K562 (cell line): ENCODE results near the gene MFNG. TPM values are rescaled to one million over a fixed set of nuclear protein-coding genes. Genes with fewer than 3 reads are reported as not detected.
"Not testable (repeated sequence)": the region's sequence is repeated elsewhere in the genome, so short reads cannot be mapped to it uniquely, and the experiment has no call there.

Source experiments
- ATAC-seq: fragments of 200-7000 bp; cut with Tn5 transposase; 3 replicates; pipeline ENCODE4 v1.9.1; 2020; ENCODE audit warnings: moderate library complexity
- BruUV-seq: library from RNA; stranded (reverse); fragments of 400-500 nt; replicated peaks from 2 replicates; lab custom pipeline; 2021; lab: Mats Ljungman, UMichigan
- CTCF ChIA-PET: fragments of 300-600 bp; formaldehyde crosslinking; extraction: SDS; loops from one replicate; lab custom pipeline; 2021; ENCODE audit warnings: low intra/inter-chr PET ratio; lab: Yijun Ruan, JAX
- POLR2A ChIA-PET: fragments of 300-600, 350-650 bp; sonication (Branson Sonifier 250); formaldehyde crosslinking; extraction: SDS; loops from one replicate; lab custom pipeline; 2021; ENCODE audit warnings: antibody characterized with exemption, inconsistent platforms; lab: Yijun Ruan, JAX
- DNase-seq, 4 experiments: peaks; one replicate each; pipeline versions ENCODE4 v3.0.0 to v3.0.0-alpha.2; 2011 to 2018; ENCODE audit warnings: low spot score in 3 of 4, mixed read lengths in 3 of 4; ENCODE audit errors: extremely low read depth in 1 of 4
- FAIRE-seq: peaks from 2 replicates; lab custom pipeline; 2011; peaks lifted over from hg19 to GRCh38; lab: Jason Lieb, UNC
- H2AFZ ChIP-seq: 2 replicates; pipeline ENCODE4 v1.6.0; 2011; ENCODE audit warnings: low read depth, low read length, control low read depth, inconsistent platforms
- H3K27ac ChIP-seq: fragments of 200-600 bp; 3 replicates; pipeline ENCODE4 v1.8.0; 2011; ENCODE audit warnings: low read depth, mild to moderate bottlenecking, control low read depth, inconsistent platforms, low read length, moderate library complexity, mixed read lengths; ENCODE audit errors: extremely low read depth
- H3K27me3 ChIP-seq, 2 experiments: fragments of 300-600 bp in 1 of 2; 2 replicates in 1 of 2; 3 replicates in 1 of 2; pipeline versions ENCODE4 v1.6.0 to v1.8.0; 2011; ENCODE audit warnings: inconsistent platforms in 2 of 2, low read length in 2 of 2, mild to moderate bottlenecking in 1 of 2, mixed read lengths in 1 of 2, moderate library complexity in 1 of 2; ENCODE audit not compliant: control insufficient read depth in 2 of 2, insufficient read depth in 2 of 2
- H3K36me3 ChIP-seq: fragments of 300-600 bp; 3 replicates; pipeline ENCODE4 v1.8.0; 2011; ENCODE audit warnings: mild to moderate bottlenecking, low read length, inconsistent platforms; ENCODE audit not compliant: control insufficient read depth, insufficient read depth
- H3K4me1 ChIP-seq, 2 experiments: fragments of 200-600 bp in 1 of 2; replicated peaks in 1 of 2; 2 replicates in 1 of 2; 3 replicates in 1 of 2; pipeline versions ENCODE4 v1.5.1 to v1.8.0; 2011; ENCODE audit warnings: inconsistent platforms in 2 of 2, low read length in 2 of 2, mild to moderate bottlenecking in 1 of 2, mixed read lengths in 1 of 2, moderate library complexity in 1 of 2; ENCODE audit not compliant: control insufficient read depth in 2 of 2, insufficient read depth in 2 of 2
- H3K4me2 ChIP-seq: 2 replicates; pipeline ENCODE4 v1.6.1; 2011; ENCODE audit warnings: low read length, control low read depth, inconsistent platforms, mixed read lengths; ENCODE audit not compliant: insufficient read depth
- H3K4me3 ChIP-seq: fragments of 200-600 bp; sonication (generic), shearing (Covaris generic); 2 replicates; pipeline ENCODE4 v1.5.1; 2016; ENCODE audit warnings: control low read depth, inconsistent platforms
- H3K79me2 ChIP-seq: fragments of 200-600 bp; 3 replicates; pipeline ENCODE4 v1.8.0; 2011; ENCODE audit warnings: low read length, inconsistent platforms; ENCODE audit not compliant: control insufficient read depth, insufficient read depth
- H3K9ac ChIP-seq, 2 experiments: 2 replicates each; pipeline versions ENCODE4 v1.6.0 to v1.6.1; 2011; ENCODE audit warnings: low read depth in 2 of 2, low read length in 2 of 2, control low read depth in 1 of 2, inconsistent platforms in 1 of 2, mild to moderate bottlenecking in 1 of 2, mixed read lengths in 1 of 2; ENCODE audit not compliant: insufficient read depth in 1 of 2
- H3K9me1 ChIP-seq: one replicate; pipeline ENCODE4 v1.6.0; 2011; ENCODE audit warnings: inconsistent platforms, mild to moderate bottlenecking, low read length, moderate library complexity; ENCODE audit not compliant: control insufficient read depth, insufficient read depth
- H3K9me3 ChIP-seq: replicated peaks from 2 replicates; pipeline ENCODE4 v1.5.1; 2011; ENCODE audit warnings: low read depth, low read length, inconsistent platforms; ENCODE audit not compliant: control insufficient read depth, insufficient read depth
- H4K20me1 ChIP-seq: replicated peaks from 2 replicates; pipeline ENCODE4 v1.6.1; 2011; ENCODE audit warnings: low read length, inconsistent platforms, mixed read lengths; ENCODE audit not compliant: control insufficient read depth, insufficient read depth
- MAZ ChIP-seq, 2 experiments: fragments of 450-650 bp in 1 of 2; sonication (generic) in 1 of 2; formaldehyde crosslinking; IDR thresholded peaks in 1 of 2; conservative IDR thresholded peaks in 1 of 2; 2 replicates each; pipeline versions ENCODE4 v1.4.0 to v1.5.0; 2020; ENCODE audit warnings: mild to moderate bottlenecking in 1 of 2, missing genetic modification reagents in 1 of 2
- PHB2 ChIP-seq: fragments of 450-650 bp; IDR thresholded peaks from 2 replicates; pipeline ENCODE4 v1.6.1; 2017; ENCODE audit warnings: low read depth
- POLR2B ChIP-seq: fragments of 450-650 bp; IDR thresholded peaks from 2 replicates; pipeline ENCODE4 v1.6.1; 2018; ENCODE audit warnings: low read depth; ENCODE audit not compliant: partially characterized antibody
- ZNF121 ChIP-seq: sonication (generic); formaldehyde crosslinking; conservative IDR thresholded peaks from 2 replicates; pipeline ENCODE4 v1.8.0; 2022; ENCODE audit warnings: missing genetic modification reagents
- ZNF280A ChIP-seq: fragments of 450-650 bp; IDR thresholded peaks from 2 replicates; pipeline ENCODE4 v1.6.1; 2018; ENCODE audit warnings: mild to moderate bottlenecking, low read depth; ENCODE audit not compliant: partially characterized antibody
- WGBS: fragments of 100-300 bp; shearing (Covaris generic); methylation state at CpG from one replicate; pipeline ENCODE4 v1.1.6; 2016; ENCODE audit warnings: low coverage, mixed read lengths; ENCODE audit not compliant: insufficient coverage; ENCODE audit errors: missing lambda C conversion rate; 5-methylcytosine and 5-hydroxymethylcytosine counted together
- in situ Hi-C: fragments of 300-500 bp; cut with MboI; formaldehyde crosslinking; loops from 4 replicates; pipeline ENCODE4 v1.15.0; 2018; ENCODE audit warnings: inconsistent platforms, mixed read lengths
- intact Hi-C: fragments of 100-400 bp; cut with micrococcal nuclease; formaldehyde crosslinking; loops from 2 replicates; pipeline ENCODE4 v1.14.2; 2022
- polyA plus RNA-seq, 8 experiments: library from polyadenylated mRNA; depleted of rRNA in 4 of 8; stranded (reverse) in 5 of 8; unstranded in 3 of 8; fragments of >200 nt; fragmentation: Nextera tagmentation in 2 of 8; fragmentation: Illumina TruSeq in 1 of 8; extraction: Ambion mirVana in 2 of 8; extraction: Trizol in 1 of 8; gene quantifications; 2 replicates each; pipeline versions ENCODE4 v1.2.1 to v1.2.3, GENCODE V29; 2011 to 2014; ENCODE audit warnings: inconsistent platforms in 1 of 8, missing spikeins in 1 of 8
- total RNA-seq, 7 experiments: library from RNA; depleted of rRNA in 6 of 7; stranded (reverse); fragments of >200 nt in 6 of 7; fragmentation: Illumina TruSeq in 2 of 7; extraction: Trizol in 2 of 7; gene quantifications; 2 replicates each; pipeline versions ENCODE4 v1.2.1 to v1.2.3, GENCODE V29; 2011 to 2021; ENCODE audit warnings: low replicate concordance in 1 of 7

MFNG gene
- total and polyA plus RNA-seq, 9 of the 15 experiments (the other 6 are each of a cell fraction or from before 2014, with no cell fraction given), result 0.13 to 0.73 (median 0.38) TPM; not detected in 4

GRCh38 chr22:37527081-37527752, 41.0 kb upstream of the MFNG start:
- FAIRE-seq, H3K27me3 ChIP-seq, H3K4me1 ChIP-seq, H3K79me2 ChIP-seq, H3K9me1 ChIP-seq, H3K9ac ChIP-seq, BruUV-seq, H3K36me3 ChIP-seq, H3K27ac ChIP-seq, DNase-seq, H3K9me3 ChIP-seq, in situ Hi-C loops, CTCF ChIA-PET, H4K20me1 ChIP-seq, ATAC-seq, H3K4me3 ChIP-seq, H2AFZ ChIP-seq, H3K4me2 ChIP-seq, intact Hi-C loops: not testable (repeated sequence)
- 43% methylated on average over 8 of the region's 9 CpGs for WGBS
- POLR2A ChIA-PET, result interaction anchor here (0.6 to 0.8 kb wide), 3 partner anchors 43 to 513 kb away, joined by 3 to 5 read pairs (median 4); no protein-coding TSS in a partner anchor
- peak; percentile 36 for TF ChIP-seq ZNF121 (CRISPR knock-in tag)

- H3K9me3 ChIP-seq, result no peaks in the 10 kb centered on the region
- ChIA-PET CTCF (no interaction called here), POLR2A (no interaction called here)
- in situ Hi-C loops (no loop called here), intact Hi-C loops (no loop called here)
- FAIRE-seq (no peak), DNase-seq (no peak), ATAC-seq (no peak)
- H3K27ac ChIP-seq, result no peak overlapping the region
- WGBS, result 12% methylated on average over 12 of the region's 12 CpGs
- H3K9ac ChIP-seq, result no peak overlapping the region
- no peak overlapping the region for H2AFZ ChIP-seq
- no peaks in the 10 kb centered on the region for H3K36me3 ChIP-seq
- TF ChIP-seq MAZ (CRISPR knock-in tag; conservative IDR thresholded peaks at IDR 0.05 in 1 of 2, IDR thresholded peaks at IDR 0.05 in 1 of 2) (no peak), POLR2B (no peak), PHB2 (no peak), ZNF280A (no peak)
- H3K4me2 ChIP-seq, result no peak overlapping the region
- no TSS peak for BruUV-seq
- no peaks in the 10 kb centered on the region; a peak in 1 of 5 replicates for H3K27me3 ChIP-seq
- H3K79me2 ChIP-seq, result no peaks in the 10 kb centered on the region
- no peaks in the 10 kb centered on the region for H3K9me1 ChIP-seq
- H3K4me1 ChIP-seq, result peaks cover 0 to 5% of the 10 kb centered on the region in 2 experiments; a peak in 2 of 5 replicates
- no peak overlapping the region for H3K4me3 ChIP-seq
- H4K20me1 ChIP-seq, result no peaks in the 10 kb centered on the region
Measured at GRCh38 chr22:37526376-37526775, 40.2 kb upstream of the MFNG start.
